ENCODE measurements around the gene GALNTL6. TPM values are rescaled to one million over a fixed set of nuclear protein-coding genes. Genes with fewer than 3 reads are reported as not detected.
"Not testable (repeated sequence)": the region's sequence is repeated elsewhere in the genome, so short reads cannot be mapped to it uniquely, and the experiment has no call there.

Gene GALNTL6
- total RNA-seq, 1 donor from 2014 or later, result not detected

DNA sequence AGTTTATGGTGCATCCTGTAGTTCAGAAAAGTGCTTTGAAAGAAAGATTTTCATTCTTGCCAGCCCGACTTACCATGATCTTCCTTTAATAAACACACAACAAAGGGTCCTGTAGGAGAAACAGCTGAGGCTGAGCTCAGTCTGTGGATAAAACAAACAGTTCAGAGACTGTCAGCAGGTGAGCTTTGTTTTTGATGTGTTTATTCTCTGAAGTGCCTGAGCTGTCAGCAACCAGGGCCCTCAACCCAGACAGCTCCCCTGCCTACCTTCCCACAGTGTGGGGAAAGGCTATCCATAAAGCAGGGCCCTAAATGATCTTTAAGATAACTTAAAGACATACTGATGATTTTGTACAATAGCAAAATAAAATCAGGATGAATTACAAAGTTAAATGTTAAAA, 896.2 kb downstream of the GALNTL6 start:
- Histone ChIP-seq H3K27ac (no peak overlapping the region), H3K9me3 (peaks cover 8 to 13% of the 10 kb centered on the region in 2 donors), H3K4me1 (no peaks in the 10 kb centered on the region), H3K27me3 (no peaks in the 10 kb centered on the region), H3K4me3 (no peak overlapping the region), H3K36me3 (no peaks in the 10 kb centered on the region)
- intact Hi-C loops (cut with DNase I), result no loop called here
- no peak for DNase-seq (ENCODE audit: low spot score in 2 of 2)
- TF ChIP-seq, protein P1, sequence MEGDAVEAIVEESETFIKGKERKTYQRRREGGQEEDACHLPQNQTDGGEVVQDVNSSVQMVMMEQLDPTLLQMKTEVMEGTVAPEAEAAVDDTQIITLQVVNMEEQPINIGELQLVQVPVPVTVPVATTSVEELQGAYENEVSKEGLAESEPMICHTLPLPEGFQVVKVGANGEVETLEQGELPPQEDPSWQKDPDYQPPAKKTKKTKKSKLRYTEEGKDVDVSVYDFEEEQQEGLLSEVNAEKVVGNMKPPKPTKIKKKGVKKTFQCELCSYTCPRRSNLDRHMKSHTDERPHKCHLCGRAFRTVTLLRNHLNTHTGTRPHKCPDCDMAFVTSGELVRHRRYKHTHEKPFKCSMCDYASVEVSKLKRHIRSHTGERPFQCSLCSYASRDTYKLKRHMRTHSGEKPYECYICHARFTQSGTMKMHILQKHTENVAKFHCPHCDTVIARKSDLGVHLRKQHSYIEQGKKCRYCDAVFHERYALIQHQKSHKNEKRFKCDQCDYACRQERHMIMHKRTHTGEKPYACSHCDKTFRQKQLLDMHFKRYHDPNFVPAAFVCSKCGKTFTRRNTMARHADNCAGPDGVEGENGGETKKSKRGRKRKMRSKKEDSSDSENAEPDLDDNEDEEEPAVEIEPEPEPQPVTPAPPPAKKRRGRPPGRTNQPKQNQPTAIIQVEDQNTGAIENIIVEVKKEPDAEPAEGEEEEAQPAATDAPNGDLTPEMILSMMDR (IDR thresholded peaks at IDR 0.05), result no peak

DNA sequence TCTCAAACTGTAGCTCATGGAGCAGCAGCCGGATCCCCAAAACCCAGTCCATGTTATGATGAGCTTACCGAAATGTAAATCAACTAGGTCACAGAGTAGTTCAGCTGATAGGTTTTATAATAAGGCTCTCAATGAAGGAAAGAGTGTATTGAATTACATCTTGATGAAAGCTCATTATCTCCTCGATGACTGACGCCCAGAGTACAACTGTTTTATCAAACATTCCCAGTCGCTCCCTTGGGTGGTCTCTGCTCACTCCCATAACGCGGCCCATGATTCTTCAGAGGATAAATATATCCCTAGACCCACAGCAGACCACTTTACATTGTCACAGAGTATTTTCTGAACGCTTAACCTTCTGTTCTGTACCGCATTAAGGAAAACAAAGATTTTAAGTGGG, 903.1 kb downstream of the GALNTL6 start:
- H3K27me3 ChIP-seq, result no peaks in the 10 kb centered on the region
- no peaks in the 10 kb centered on the region for H3K36me3 ChIP-seq
- no peaks in the 10 kb centered on the region for H3K4me1 ChIP-seq
- intact Hi-C loops (cut with DNase I), result no loop called here
- H3K9me3 ChIP-seq, result no peaks in the 10 kb centered on the region
- H3K4me3 ChIP-seq, result no peak overlapping the region
- DNase-seq (ENCODE audit: low spot score in 2 of 2), result no peak
- TF ChIP-seq, protein P1 (IDR thresholded peaks at IDR 0.05), result no peak
- no peak overlapping the region for H3K27ac ChIP-seq

GRCh38 chr4:172721659-172722058, 908.5 kb downstream of the GALNTL6 start:
- no peak for DNase-seq (ENCODE audit: low spot score in 2 of 2)

GRCh38 chr4:172725581-172725980, 912.4 kb downstream of the GALNTL6 start:
- no peaks in the 10 kb centered on the region for H3K9me3 ChIP-seq
- H3K4me1 ChIP-seq, result no peaks in the 10 kb centered on the region
- intact Hi-C loops (cut with DNase I), result no loop called here
- no peak overlapping the region for H3K27ac ChIP-seq
- DNase-seq (ENCODE audit: low spot score in 2 of 2), result no peak
- H3K27me3 ChIP-seq, result no peaks in the 10 kb centered on the region
- TF ChIP-seq, protein P1 (IDR thresholded peaks at IDR 0.05), result no peak
- no peaks in the 10 kb centered on the region for H3K36me3 ChIP-seq
- no peak overlapping the region for H3K4me3 ChIP-seq

More at GRCh38 chr4:172721659-172722058, 908.5 kb downstream of the GALNTL6 start:
- no peak overlapping the region for H3K27ac ChIP-seq
- intact Hi-C loops (cut with DNase I), result no loop called here
- TF ChIP-seq, protein P1 (IDR thresholded peaks at IDR 0.05), result no peak
- no peaks in the 10 kb centered on the region for H3K9me3 ChIP-seq
- H3K4me3 ChIP-seq, result no peak overlapping the region
- no peaks in the 10 kb centered on the region for H3K4me1 ChIP-seq
- no peaks in the 10 kb centered on the region for H3K36me3 ChIP-seq
- H3K27me3 ChIP-seq, result no peaks in the 10 kb centered on the region

- TF ChIP-seq, protein P1 (IDR thresholded peaks at IDR 0.05), result no peak
- no peak for DNase-seq (ENCODE audit: low spot score in 2 of 2)
- H3K27me3 ChIP-seq, result no peaks in the 10 kb centered on the region
- no peaks in the 10 kb centered on the region for H3K9me3 ChIP-seq
- H3K4me1 ChIP-seq, result no peaks in the 10 kb centered on the region
- H3K4me3 ChIP-seq, result no peak overlapping the region
- intact Hi-C loops (cut with DNase I), result no loop called here
- H3K27ac ChIP-seq, result no peak overlapping the region
- H3K36me3 ChIP-seq, result no peaks in the 10 kb centered on the region
These were observed 912.8 kb downstream of the GALNTL6 start for GRCh38 chr4:172726001-172726423.

- DNase-seq (ENCODE audit: low spot score in 2 of 2), result no peak
- intact Hi-C loops (cut with DNase I), result no loop called here
- Histone ChIP-seq H3K27ac (no peak overlapping the region), H3K27me3 (no peaks in the 10 kb centered on the region), H3K4me3 (no peak overlapping the region), H3K36me3 (no peaks in the 10 kb centered on the region), H3K4me1 (no peaks in the 10 kb centered on the region), H3K9me3 (no peaks in the 10 kb centered on the region)
- TF ChIP-seq, protein P1 (IDR thresholded peaks at IDR 0.05), result no peak
These were observed 914.4 kb downstream of the GALNTL6 start for GRCh38 chr4:172727631-172728030.

DNA sequence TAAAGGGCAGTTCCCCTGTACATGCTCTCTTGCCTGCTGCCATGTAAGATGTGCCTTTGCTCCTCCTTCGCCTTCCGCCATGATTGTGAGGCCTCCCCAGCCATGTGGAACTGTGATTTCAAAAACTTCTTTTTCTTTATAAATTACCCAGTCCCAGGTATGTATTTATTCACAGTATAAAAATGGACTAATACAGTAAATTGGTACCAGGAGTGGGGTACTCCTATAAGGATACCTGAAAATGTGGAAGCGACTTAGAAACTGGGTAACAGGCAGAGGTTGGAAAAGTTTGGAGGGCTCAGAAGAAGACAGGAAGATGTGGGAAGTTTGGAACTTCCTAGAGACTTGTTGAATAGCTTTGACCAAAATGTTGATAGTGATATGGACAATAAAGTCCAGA, 920.4 kb downstream of the GALNTL6 start:
- intact Hi-C loops (cut with DNase I); H3K4me1 ChIP-seq; H3K36me3 ChIP-seq; H3K27ac ChIP-seq; DNase-seq (ENCODE audit: low spot score in 2 of 2); H3K4me3 ChIP-seq; H3K27me3 ChIP-seq: not testable (repeated sequence)
- peaks cover 8 to 29% of the 10 kb centered on the region in 2 donors for H3K9me3 ChIP-seq
